GM18873 (cell line): ENCODE results near the gene MVB12B.

Experiments
- ATAC-seq: cut with Tn5 transposase; IDR thresholded peaks from one replicate; pipeline ENCODE4 v1.9.1; 2021; ENCODE audit warnings: mild to moderate bottlenecking, moderate library complexity, moderate number of reproducible peaks; ENCODE audit not compliant: unreplicated experiment, low FRiP score

Gene MVB12B

GRCh38 chr9:126514037-126514821 lies 187.6 kb downstream of the MVB12B start:
- ATAC-seq, result no peak

- no peak for ATAC-seq
Measured at GRCh38 chr9:126515001-126515872, 188.6 kb downstream of the MVB12B start.

GRCh38 chr9:126515873-126516505 lies 189.4 kb downstream of the MVB12B start:
- no peak for ATAC-seq

GRCh38 chr9:126516561-126516935 lies 189.9 kb downstream of the MVB12B start:
- ATAC-seq, result no peak

DNA sequence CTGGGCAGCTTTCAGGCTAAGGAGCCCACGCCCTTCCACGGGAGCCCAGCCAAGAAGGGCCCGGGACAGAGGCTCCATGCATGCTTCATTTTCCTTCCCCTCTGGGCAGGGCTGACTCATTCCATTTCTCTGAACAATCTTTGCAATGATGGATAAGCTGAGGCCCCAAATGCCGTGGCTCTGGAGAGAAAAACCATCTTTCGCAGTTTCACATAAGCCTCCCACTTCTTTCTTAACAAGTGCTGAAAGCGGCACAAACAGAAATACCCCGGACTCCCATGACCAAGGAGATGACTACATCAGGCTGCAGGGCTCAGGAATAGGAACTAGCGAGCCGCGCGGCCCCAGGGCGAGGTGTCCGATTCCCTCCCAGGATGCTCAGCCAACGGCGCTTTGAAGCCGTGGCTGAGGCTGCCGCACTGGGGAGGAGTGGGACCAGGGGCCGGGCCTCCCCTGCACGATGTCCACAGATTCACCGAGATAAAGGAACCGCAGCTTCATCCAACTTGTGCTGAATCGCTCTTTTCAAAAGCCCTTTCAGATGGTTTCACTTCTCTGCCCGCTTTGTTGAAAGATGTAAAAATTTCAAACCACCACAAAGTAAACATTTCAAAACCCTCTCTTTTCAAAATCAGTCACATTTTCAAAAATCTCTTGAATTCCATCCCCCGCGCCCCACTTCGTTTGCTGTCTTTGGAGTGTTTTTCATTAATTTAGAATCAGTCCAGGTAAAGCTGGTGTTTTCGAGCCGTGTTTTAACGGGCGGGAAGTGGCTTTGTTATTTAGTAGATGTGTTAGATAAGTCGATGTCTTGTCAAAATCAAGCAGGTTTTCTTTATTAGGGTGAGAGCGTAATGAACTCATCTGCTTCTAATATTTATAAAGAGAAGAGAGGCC lies 190.6 kb downstream of the MVB12B start:
- no peak for ATAC-seq

GRCh38 chr9:126517833-126518356 lies 191.3 kb downstream of the MVB12B start:
- ATAC-seq, result no peak

GRCh38 chr9:126518763-126519162 lies 192.1 kb downstream of the MVB12B start:
- no peak for ATAC-seq

DNA sequence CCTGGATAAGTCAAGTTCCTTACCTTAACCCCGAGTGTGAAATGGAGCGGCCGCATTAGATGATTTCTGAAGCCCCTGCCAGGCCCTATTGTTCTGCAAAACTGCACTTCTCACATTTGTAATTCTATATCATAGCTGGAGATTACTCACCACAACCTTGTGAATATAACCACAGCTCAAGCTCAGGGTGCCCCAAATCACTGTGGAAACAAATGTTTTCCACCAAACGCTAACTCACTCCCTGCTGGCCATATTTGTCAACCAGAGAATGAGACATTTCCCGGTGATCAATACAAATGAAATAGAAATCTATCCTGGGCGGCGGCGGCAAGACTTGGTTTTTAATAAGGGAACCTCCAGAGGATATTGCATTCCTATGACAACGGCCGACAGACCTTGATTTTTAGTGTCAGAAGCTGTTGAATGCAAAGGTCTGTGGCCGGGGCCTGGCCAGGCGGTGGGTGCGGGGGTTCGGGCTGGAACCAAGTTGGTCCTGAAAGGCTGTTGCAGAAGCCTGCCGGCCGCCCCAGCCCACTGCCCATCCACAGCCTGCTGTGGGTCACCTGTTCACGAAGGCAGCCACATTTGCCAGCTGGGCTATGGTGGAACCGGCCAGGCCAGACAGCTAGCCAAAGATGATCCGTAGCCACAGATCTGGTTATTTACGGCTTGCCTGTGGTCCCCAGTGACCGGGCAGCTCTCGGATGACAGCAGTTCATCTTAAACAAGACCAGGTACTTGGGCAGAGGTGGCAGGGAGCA lies 193.2 kb downstream of the MVB12B start:
- ATAC-seq, result no peak

- ATAC-seq, result no peak
Measured at GRCh38 chr9:126520453-126520852, 193.8 kb downstream of the MVB12B start.

DNA sequence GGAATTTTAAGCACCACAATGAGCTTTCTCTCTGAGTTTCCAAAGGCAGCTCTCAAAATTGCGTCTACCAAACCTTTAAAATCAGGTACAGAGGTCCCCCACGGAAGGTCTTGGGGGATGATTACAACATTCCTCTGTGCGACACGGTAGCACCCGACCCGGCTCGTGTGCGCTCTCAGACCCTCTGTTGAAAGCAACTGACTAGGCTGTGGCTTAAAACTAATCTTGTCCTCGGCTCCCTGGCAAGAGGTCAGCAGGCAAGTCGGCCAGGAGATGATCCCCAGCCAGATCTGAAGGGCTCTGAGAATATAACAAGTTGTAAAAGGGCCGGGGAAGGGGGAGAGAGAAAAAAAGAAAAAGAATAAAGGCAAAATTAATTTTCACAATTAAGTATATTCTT lies 194.5 kb downstream of the MVB12B start:
- no peak for ATAC-seq

DNA sequence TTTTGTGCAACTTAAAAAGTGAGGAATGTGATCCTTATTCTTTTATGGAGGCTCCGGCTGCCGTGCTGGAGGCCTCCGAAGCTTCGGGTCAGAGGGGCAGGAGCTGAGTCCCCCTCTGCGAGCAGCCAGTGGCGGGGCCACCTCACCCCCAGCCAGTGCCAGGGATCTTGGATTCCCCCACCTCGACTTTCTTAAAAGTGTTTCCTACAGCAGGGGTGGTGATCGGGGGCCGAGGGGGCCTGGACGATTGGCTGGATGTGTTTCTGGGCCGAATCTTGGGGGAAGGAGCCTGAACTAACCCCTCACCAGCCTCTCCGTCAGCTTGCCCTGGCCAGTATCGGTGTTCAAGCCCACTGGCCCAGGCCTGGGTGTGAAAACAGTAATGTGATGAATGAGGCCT lies 194.9 kb downstream of the MVB12B start:
- no peak for ATAC-seq

DNA sequence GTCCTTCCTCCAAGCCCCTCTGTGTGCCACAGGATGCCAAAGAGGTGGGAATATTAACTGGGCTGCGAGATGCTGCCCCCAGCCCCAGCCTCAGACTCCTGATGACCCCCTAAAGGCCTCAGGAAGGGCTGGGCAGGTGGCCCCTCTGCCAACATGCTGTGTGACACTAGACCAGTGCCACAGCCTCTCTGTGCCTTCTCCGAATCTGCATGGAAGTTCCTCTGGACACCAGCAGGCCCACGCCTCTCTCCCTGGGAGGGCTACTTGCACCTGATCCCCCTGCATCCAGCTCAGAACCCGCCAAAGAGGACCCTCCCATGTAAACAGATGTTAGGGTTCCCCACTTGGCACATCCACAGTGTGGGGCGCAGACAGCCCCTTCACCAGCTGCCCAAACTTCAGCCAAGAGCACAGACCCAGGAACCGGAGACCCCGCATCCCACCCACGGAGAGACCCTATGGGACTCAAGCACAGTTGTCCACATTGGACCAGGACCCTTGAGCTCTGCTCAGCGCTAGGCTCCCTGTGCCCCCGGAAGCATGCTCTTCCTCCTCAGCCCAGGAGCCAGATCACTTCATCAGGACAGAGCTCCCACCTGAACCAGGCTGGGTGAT lies 195.5 kb downstream of the MVB12B start:
- no peak for ATAC-seq

DNA sequence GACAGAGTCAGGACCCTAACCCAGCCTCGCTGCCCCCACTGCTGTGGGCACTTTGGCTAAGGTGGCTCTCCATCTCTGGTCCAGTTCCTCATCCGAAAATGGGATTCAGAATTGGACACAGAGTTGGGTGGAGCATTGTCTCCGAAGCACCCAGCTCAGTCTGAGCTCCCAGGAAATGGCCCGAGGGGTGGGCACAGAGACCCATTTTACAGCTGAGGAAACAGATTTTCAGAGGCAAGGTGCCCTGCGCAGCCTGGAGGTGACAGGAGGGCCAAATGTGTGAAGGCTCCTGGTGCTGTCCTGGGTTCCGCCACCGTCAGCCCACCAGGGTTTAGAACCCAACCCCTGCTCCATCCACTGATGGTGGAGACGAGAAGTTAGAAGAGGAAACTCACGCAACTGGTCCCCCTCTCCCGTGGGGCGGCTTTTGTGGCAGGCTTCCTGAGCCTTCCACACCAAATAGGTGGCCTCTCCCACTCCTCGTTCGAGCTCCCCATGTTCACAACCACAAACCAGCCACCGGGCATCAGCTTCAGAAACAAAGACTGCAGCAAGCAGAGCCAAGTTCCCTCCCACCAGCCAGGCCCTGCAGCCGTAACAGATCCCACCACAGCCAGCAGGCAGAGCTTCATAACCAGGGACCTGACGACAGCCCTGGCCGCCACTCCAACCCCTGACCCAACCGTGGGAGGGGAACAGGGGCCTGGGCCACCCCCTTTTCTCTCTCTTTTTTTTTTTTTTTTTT lies 196.2 kb downstream of the MVB12B start:
- no peak for ATAC-seq

DNA sequence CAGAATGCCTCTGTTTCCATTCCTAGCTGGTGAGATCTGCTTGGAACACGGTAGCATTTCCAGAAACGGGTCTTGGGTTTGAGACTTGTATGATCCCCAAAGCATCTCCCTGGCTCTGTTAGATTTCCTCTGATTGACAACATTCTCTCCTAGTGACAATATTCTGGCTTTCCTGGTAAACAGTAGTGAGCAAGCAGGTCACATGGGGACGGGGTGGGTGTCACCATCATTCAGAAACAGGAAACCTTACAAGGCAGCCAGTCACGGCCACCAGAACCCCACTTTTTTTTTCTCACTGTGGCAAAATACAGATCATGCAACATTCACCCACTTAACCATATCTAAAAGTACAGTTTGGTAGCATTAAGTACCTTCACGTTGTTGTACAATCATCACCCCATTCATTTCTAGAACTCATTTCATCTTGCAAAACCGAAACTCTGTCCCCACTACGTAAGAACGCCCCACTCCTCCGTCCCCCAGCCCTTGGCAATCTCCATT lies 197.0 kb downstream of the MVB12B start:
- ATAC-seq, result no peak

GRCh38 chr9:126524353-126525077 lies 197.9 kb downstream of the MVB12B start:
- no peak for ATAC-seq

GRCh38 chr9:126526218-126527108 lies 199.8 kb downstream of the MVB12B start:
- ATAC-seq, result no peak
